ENCODE data around the gene AGPAT3. TPM values are rescaled to one million over a fixed set of nuclear protein-coding genes. Genes with fewer than 3 reads are reported as not detected.

The AGPAT3 gene
- polyA plus RNA-seq, 1 experiment = 36.1 TPM

GRCh38 chr21:43950481-43950880, 85.5 kb downstream of the AGPAT3 start:
- TF ChIP-seq, protein P1, sequence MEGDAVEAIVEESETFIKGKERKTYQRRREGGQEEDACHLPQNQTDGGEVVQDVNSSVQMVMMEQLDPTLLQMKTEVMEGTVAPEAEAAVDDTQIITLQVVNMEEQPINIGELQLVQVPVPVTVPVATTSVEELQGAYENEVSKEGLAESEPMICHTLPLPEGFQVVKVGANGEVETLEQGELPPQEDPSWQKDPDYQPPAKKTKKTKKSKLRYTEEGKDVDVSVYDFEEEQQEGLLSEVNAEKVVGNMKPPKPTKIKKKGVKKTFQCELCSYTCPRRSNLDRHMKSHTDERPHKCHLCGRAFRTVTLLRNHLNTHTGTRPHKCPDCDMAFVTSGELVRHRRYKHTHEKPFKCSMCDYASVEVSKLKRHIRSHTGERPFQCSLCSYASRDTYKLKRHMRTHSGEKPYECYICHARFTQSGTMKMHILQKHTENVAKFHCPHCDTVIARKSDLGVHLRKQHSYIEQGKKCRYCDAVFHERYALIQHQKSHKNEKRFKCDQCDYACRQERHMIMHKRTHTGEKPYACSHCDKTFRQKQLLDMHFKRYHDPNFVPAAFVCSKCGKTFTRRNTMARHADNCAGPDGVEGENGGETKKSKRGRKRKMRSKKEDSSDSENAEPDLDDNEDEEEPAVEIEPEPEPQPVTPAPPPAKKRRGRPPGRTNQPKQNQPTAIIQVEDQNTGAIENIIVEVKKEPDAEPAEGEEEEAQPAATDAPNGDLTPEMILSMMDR (IDR thresholded peaks at IDR 0.05; ENCODE audit: low read depth, low read length) = no peak
- H3K9me3 ChIP-seq (ENCODE audit: control insufficient read depth, insufficient read depth, low read length) = peaks cover 13% of the 10 kb centered on the region
- CTCF ChIA-PET = no interaction called here
- H3K27me3 ChIP-seq (ENCODE audit: control insufficient read depth, insufficient read depth, low read length) = no peaks in the 10 kb centered on the region
- no peak overlapping the region for H3K27ac ChIP-seq (ENCODE audit: low read depth, low read length)
- no peak for DNase-seq (ENCODE audit: low read depth, low spot score)
- POLR2A ChIA-PET = no interaction called here
- H3K4me3 ChIP-seq (ENCODE audit: low read depth, low read length) = no peak overlapping the region

DNA sequence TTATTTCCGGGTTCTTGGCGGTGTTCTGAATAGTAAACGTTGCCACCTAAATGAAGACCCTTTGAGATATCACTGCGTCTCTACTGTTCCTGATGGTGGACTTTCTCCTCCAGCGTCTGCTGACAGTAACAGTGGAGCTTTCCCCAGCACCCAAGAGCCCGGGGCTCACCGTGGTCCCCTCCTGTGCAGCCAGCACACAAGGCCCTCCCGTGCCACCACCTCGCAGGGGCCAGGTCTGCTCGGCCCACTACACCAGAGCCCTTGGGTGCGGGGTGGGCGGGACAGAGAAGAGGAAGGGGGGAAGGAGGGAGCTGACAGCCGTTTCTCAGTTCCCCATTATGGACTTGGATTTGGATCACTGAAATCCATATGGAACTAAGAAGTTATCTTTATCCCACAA, 85.9 kb downstream of the AGPAT3 start:
- Histone ChIP-seq H3K27ac (ENCODE audit: low read depth, low read length) (no peak overlapping the region), H3K9me3 (ENCODE audit: control insufficient read depth, insufficient read depth, low read length) (peaks cover 13% of the 10 kb centered on the region), H3K4me3 (ENCODE audit: low read depth, low read length) (no peak overlapping the region), H3K27me3 (ENCODE audit: control insufficient read depth, insufficient read depth, low read length) (no peaks in the 10 kb centered on the region)
- ChIA-PET CTCF (no interaction called here), POLR2A (no interaction called here)
- TF ChIP-seq, protein P1 (IDR thresholded peaks at IDR 0.05; ENCODE audit: low read depth, low read length) = no peak
- no peak for DNase-seq (ENCODE audit: low read depth, low spot score)

DNA sequence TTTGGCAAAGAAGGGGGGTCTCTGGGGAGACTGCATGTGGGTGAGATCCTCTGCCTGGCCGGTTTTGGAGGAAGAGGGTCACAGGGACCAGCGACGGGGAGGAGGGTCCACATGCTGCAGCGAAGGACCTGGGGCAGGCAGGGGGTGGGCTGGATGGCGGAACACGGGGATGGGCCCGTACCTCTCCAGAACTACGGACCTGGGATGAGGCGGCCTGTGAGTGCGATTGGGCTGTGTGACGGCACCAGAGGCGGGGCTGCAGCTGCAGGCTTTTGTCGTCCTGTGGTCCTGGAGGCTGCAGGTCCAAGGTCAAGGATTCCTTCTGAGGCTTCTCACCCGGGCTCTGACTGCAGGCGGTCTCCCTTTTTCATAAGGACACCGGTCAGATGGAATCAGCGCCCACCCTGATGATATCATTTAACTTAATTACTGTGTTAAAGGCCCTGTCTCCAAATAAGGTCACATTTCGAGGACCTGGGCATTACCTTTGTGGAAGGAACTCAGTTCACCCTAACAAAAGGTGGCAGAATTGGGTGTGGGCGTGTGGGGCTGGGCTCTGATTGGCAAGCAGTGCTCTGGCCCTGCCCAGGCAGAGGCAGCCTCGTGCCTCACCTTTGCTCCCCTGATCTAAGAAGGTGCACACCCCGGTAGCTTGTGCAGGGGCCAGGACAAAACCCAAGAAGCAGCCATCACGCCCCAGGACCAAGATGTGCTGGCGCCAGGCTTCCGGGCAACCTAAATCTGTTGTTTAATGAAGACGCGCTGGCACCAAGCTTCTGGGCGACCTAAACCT, 87.1 kb downstream of the AGPAT3 start:
- Histone ChIP-seq H3K27me3 (ENCODE audit: control insufficient read depth, insufficient read depth, low read length) (no peaks in the 10 kb centered on the region), H3K9me3 (ENCODE audit: control insufficient read depth, insufficient read depth, low read length) (peaks cover 13% of the 10 kb centered on the region), H3K4me3 (ENCODE audit: low read depth, low read length) (no peak overlapping the region), H3K27ac (ENCODE audit: low read depth, low read length) (no peak overlapping the region)
- ChIA-PET CTCF (no interaction called here), POLR2A (no interaction called here)
- TF ChIP-seq, protein P1 (IDR thresholded peaks at IDR 0.05; ENCODE audit: low read depth, low read length) = no peak
- no peak for DNase-seq (ENCODE audit: low read depth, low spot score)

DNA sequence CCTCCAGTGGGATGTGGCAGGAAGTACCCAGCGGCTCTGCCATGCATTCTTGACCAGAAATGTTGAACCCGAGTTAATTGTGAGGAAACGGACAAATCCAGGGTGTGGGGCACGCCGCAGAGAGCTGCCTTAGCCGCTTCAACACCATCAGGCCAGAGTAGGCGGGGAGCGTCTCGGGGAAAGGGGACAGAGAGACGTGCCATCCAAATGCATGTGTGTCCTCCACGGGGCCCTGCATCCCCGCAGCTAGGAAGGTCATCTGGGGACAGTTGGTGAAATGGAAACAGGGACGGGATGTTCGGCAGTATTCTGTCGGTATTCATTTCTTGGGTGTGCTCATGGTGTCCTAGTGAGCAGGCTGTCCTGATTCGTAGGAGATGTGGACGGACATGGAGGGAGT, 88.0 kb downstream of the AGPAT3 start:
- TF ChIP-seq, protein P1 (IDR thresholded peaks at IDR 0.05; ENCODE audit: low read depth, low read length) = no peak
- no peak overlapping the region for H3K27ac ChIP-seq (ENCODE audit: low read depth, low read length)
- ChIA-PET CTCF (no interaction called here), POLR2A (no interaction called here)
- DNase-seq (ENCODE audit: low read depth, low spot score) = no peak
- H3K9me3 ChIP-seq (ENCODE audit: control insufficient read depth, insufficient read depth, low read length) = peaks cover 13% of the 10 kb centered on the region
- H3K27me3 ChIP-seq (ENCODE audit: control insufficient read depth, insufficient read depth, low read length) = no peaks in the 10 kb centered on the region
- H3K4me3 ChIP-seq (ENCODE audit: low read depth, low read length) = no peak overlapping the region

GRCh38 chr21:43954042-43954441, 89.0 kb downstream of the AGPAT3 start:
- TF ChIP-seq, protein P1 (IDR thresholded peaks at IDR 0.05; ENCODE audit: low read depth, low read length) = no peak
- no peak for DNase-seq (ENCODE audit: low read depth, low spot score)
- Histone ChIP-seq H3K27ac (ENCODE audit: low read depth, low read length) (no peak overlapping the region), H3K27me3 (ENCODE audit: control insufficient read depth, insufficient read depth, low read length) (no peaks in the 10 kb centered on the region), H3K9me3 (ENCODE audit: control insufficient read depth, insufficient read depth, low read length) (peaks cover 5% of the 10 kb centered on the region), H3K4me3 (ENCODE audit: low read depth, low read length) (no peak overlapping the region)
- POLR2A ChIA-PET = no interaction called here
- CTCF ChIA-PET = interaction anchor here (0.8 kb wide), 1 partner anchor 21 kb away, joined by 3 read pairs; no protein-coding TSS in a partner anchor

Data from AG04450 (cell line).